ENCODE data around the gene IGF2BP3.

DNA sequence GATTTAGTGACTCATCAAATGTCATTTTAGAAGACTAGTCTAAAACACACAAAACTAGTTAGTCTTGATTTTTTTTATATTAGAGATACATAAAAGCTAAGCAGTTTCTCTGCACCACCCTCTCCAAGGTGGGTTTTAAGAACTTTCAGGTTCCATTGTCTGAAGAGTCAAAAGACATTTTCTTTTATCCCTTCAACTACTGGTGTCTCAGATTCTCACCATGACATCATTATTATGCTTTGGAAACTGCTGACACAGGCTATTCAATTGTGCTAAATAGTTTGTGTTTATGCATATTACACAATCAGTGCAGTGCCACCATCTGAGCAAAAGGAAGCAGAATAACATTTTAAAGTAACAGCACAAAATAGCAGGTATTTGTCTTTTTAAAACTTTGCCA lies 52.2 kb downstream of the IGF2BP3 start:
- TF ChIP-seq CTCF (IDR thresholded peaks at IDR 0.05) = no peak
- no peak for TF ChIP-seq ZFX (IDR thresholded peaks at IDR 0.05; ENCODE audit: borderline replicate concordance)

Data from 22Rv1 (cell line).